Activated naive CD4-positive, alpha-beta T cell treated with anti-CD3 and anti-CD28 coated beads for 36 hours (primary cell): ENCODE results near the gene SHOC1. TPM values are rescaled to one million over a fixed set of nuclear protein-coding genes. Genes with fewer than 3 reads are reported as not detected.

Experiments
- CTCF ChIA-PET: fragments of 350-600 bp; sonication (Branson Sonifier 250); formaldehyde crosslinking; loops from one replicate; lab custom pipeline; 2021; ENCODE audit warnings: antibody characterized with exemption; lab: Charles Lee
- DNase-seq: peaks from one replicate; pipeline ENCODE4 v3.0.0-alpha.2; 2020
- H3K27ac Mint-ChIP-seq: one replicate; pipeline ENCODE4 v1.8.0; 2021; ENCODE audit warnings: mild to moderate bottlenecking, mixed read lengths
- H3K27me3 Mint-ChIP-seq: one replicate; pipeline ENCODE4 v1.8.0; 2021; ENCODE audit warnings: low read depth, mixed read lengths
- H3K36me3 Mint-ChIP-seq: one replicate; pipeline ENCODE4 v1.8.0; 2021; ENCODE audit warnings: low read depth, mixed read lengths
- H3K4me1 Mint-ChIP-seq: one replicate; pipeline ENCODE4 v1.8.0; 2021; ENCODE audit warnings: low read depth, mixed read lengths
- H3K4me3 Mint-ChIP-seq: one replicate; pipeline ENCODE4 v1.8.0; 2021; ENCODE audit warnings: mild to moderate bottlenecking, moderate library complexity, mixed read lengths
- H3K9me3 Mint-ChIP-seq: one replicate; pipeline ENCODE4 v1.8.0; 2021; ENCODE audit warnings: mixed read lengths
- intact Hi-C: fragments of 100-400 bp; cut with micrococcal nuclease; formaldehyde crosslinking; loops from one replicate; pipeline ENCODE4 v1.15.1; 2023
- total RNA-seq, 2 experiments: library from RNA; stranded (reverse); gene quantifications; one replicate each; pipeline ENCODE4 v1.2.3, GENCODE V29; 2021

The SHOC1 gene
- total RNA-seq, result not detected

DNA sequence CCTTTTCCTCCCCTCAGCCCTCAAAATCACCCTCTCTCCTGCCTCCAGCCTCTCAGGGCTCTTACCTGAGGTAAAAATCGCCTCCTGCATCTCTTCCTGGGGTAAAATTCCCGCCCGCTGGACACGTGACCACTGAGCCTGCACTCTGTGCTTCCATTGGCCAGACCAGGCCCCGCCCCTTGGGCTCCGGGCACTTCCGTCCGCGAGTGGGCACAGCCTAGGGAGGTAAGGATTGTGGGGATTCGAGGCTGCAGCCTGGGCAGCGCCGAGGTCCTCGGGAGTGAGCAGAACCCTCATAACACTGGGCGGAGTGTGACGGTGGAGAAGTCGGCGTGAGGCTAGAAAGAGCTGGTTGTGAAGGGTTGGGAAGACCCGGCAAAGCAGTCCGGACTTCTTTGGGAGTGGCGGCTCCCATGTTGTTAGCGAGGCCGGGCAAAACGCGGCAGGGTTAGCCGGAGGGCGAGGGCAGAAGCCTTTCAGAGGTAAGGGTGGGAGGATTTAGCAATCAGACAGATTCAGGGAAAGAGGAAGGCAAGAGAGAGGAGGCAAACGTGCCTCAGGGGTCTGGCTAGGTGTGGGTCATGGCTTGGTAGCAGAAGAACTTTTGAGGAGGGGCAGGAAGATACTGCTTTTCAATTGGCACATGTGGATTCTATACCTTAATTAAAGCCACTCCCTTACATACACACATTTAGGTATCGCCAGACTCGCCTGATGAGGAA is at the start of gene SHOC1:
TSS of gene SHOC1 (minus strand) at position 103 of the 722 bp plus-strand sequence. CDS start 3,519 bp downstream, outside the sequence.
- Mint-ChIP-seq H3K4me3 (no peak within 1 kb of the TSS), H3K9me3 (no peaks in the 10 kb centered on the region), H3K4me1 (no peaks in the 10 kb centered on the region), H3K36me3 (no peaks in the 10 kb centered on the region), H3K27ac (no peak within 1 kb of the TSS), H3K27me3 (no peaks in the 10 kb centered on the region)
- no peak for DNase-seq
- CTCF ChIA-PET, result no interaction called here
- intact Hi-C loops, result no loop called here

- Mint-ChIP-seq H3K36me3 (no peaks in the 10 kb centered on the region), H3K4me1 (peaks cover 2% of the 10 kb centered on the region), H3K27ac (no peak overlapping the region), H3K4me3 (no peak overlapping the region), H3K9me3 (no peaks in the 10 kb centered on the region), H3K27me3 (peaks cover 3% of the 10 kb centered on the region)
- no peak for DNase-seq
- CTCF ChIA-PET, result no interaction called here
- intact Hi-C loops, result no loop called here
These were observed 49.2 kb upstream of the SHOC1 start for GRCh38 chr9:111843971-111844370.

- peaks cover 3% of the 10 kb centered on the region for H3K27me3 Mint-ChIP-seq
- no peak for DNase-seq
- intact Hi-C loops, result no loop called here
These were observed 47.6 kb upstream of the SHOC1 start for GRCh38 chr9:111842313-111842712.

GRCh38 chr9:111840442-111840841 is 45.7 kb upstream of the SHOC1 start:
- CTCF ChIA-PET, result no interaction called here
- Mint-ChIP-seq H3K4me1 (peaks cover 2% of the 10 kb centered on the region), H3K27me3 (peaks cover 3% of the 10 kb centered on the region), H3K9me3 (no peaks in the 10 kb centered on the region), H3K27ac (no peak overlapping the region), H3K4me3 (no peak overlapping the region), H3K36me3 (no peaks in the 10 kb centered on the region)
- intact Hi-C loops, result no loop called here
- no peak for DNase-seq

More at GRCh38 chr9:111842313-111842712, 47.6 kb upstream of the SHOC1 start:
- no peak overlapping the region for H3K27ac Mint-ChIP-seq
- no peaks in the 10 kb centered on the region for H3K36me3 Mint-ChIP-seq
- peaks cover 2% of the 10 kb centered on the region for H3K4me1 Mint-ChIP-seq
- H3K4me3 Mint-ChIP-seq, result no peak overlapping the region
- CTCF ChIA-PET, result no interaction called here
- no peaks in the 10 kb centered on the region for H3K9me3 Mint-ChIP-seq

- Mint-ChIP-seq H3K9me3 (no peaks in the 10 kb centered on the region), H3K4me3 (no peak overlapping the region), H3K27ac (no peak overlapping the region), H3K4me1 (peaks cover 2% of the 10 kb centered on the region), H3K27me3 (peaks cover 3% of the 10 kb centered on the region), H3K36me3 (no peaks in the 10 kb centered on the region)
- CTCF ChIA-PET, result no interaction called here
- intact Hi-C loops, result no loop called here
- DNase-seq, result no peak
These were observed 45.2 kb upstream of the SHOC1 start for GRCh38 chr9:111839987-111840386.

- intact Hi-C loops, result no loop called here
- CTCF ChIA-PET, result no interaction called here
These were observed 44.6 kb upstream of the SHOC1 start for GRCh38 chr9:111839387-111839786.

GRCh38 chr9:111838439-111838838 is 43.7 kb upstream of the SHOC1 start:
- intact Hi-C loops, result no loop called here
- Mint-ChIP-seq H3K4me1 (peaks cover 2% of the 10 kb centered on the region), H3K9me3 (no peaks in the 10 kb centered on the region), H3K27ac (no peak overlapping the region), H3K36me3 (no peaks in the 10 kb centered on the region), H3K4me3 (no peak overlapping the region), H3K27me3 (peaks cover 3% of the 10 kb centered on the region)
- CTCF ChIA-PET, result no interaction called here
- no peak for DNase-seq

More at GRCh38 chr9:111839387-111839786, 44.6 kb upstream of the SHOC1 start:
- no peaks in the 10 kb centered on the region for H3K9me3 Mint-ChIP-seq
- H3K36me3 Mint-ChIP-seq, result no peaks in the 10 kb centered on the region
- H3K27me3 Mint-ChIP-seq, result peaks cover 3% of the 10 kb centered on the region
- H3K4me3 Mint-ChIP-seq, result no peak overlapping the region
- no peak overlapping the region for H3K27ac Mint-ChIP-seq
- H3K4me1 Mint-ChIP-seq, result peaks cover 2% of the 10 kb centered on the region
- DNase-seq, result no peak

- no peak overlapping the region for H3K4me3 Mint-ChIP-seq
- no peaks in the 10 kb centered on the region for H3K9me3 Mint-ChIP-seq
- H3K36me3 Mint-ChIP-seq, result no peaks in the 10 kb centered on the region
- DNase-seq, result no peak
- H3K27me3 Mint-ChIP-seq, result peaks cover 3% of the 10 kb centered on the region
- intact Hi-C loops, result no loop called here
- CTCF ChIA-PET, result no interaction called here
- H3K4me1 Mint-ChIP-seq, result peaks cover 2% of the 10 kb centered on the region
- no peak overlapping the region for H3K27ac Mint-ChIP-seq
These were observed 41.6 kb upstream of the SHOC1 start for GRCh38 chr9:111836311-111836710.

GRCh38 chr9:111833941-111834340 is 39.2 kb upstream of the SHOC1 start:
- no peaks in the 10 kb centered on the region for H3K36me3 Mint-ChIP-seq
- no peak overlapping the region for H3K4me3 Mint-ChIP-seq
- intact Hi-C loops, result no loop called here
- DNase-seq, result no peak
- H3K9me3 Mint-ChIP-seq, result no peaks in the 10 kb centered on the region
- CTCF ChIA-PET, result no interaction called here
- no peaks in the 10 kb centered on the region for H3K27me3 Mint-ChIP-seq
- H3K27ac Mint-ChIP-seq, result no peak overlapping the region
- no peaks in the 10 kb centered on the region for H3K4me1 Mint-ChIP-seq

- intact Hi-C loops, result no loop called here
- Mint-ChIP-seq H3K36me3 (no peaks in the 10 kb centered on the region), H3K4me1 (no peaks in the 10 kb centered on the region), H3K27me3 (no peaks in the 10 kb centered on the region), H3K4me3 (no peak overlapping the region), H3K27ac (no peak overlapping the region), H3K9me3 (no peaks in the 10 kb centered on the region)
- CTCF ChIA-PET, result interaction anchor here (0.6 to 1.2 kb wide), 2 partner anchors 13 to 30 kb away, joined by 3 read pairs; no protein-coding TSS in a partner anchor
- no peak for DNase-seq
These were observed 37.7 kb upstream of the SHOC1 start for GRCh38 chr9:111832449-111832848.

GRCh38 chr9:111831371-111832108 is 36.8 kb upstream of the SHOC1 start:
- no peak overlapping the region for H3K4me3 Mint-ChIP-seq
- DNase-seq, result no peak
- intact Hi-C loops, result no loop called here
- CTCF ChIA-PET, result interaction anchor here (1.2 kb wide), 1 partner anchor 29 kb away, joined by 3 read pairs; no protein-coding TSS in a partner anchor
- H3K27me3 Mint-ChIP-seq, result no peaks in the 10 kb centered on the region
- no peak overlapping the region for H3K27ac Mint-ChIP-seq
- H3K9me3 Mint-ChIP-seq, result no peaks in the 10 kb centered on the region
- no peaks in the 10 kb centered on the region for H3K4me1 Mint-ChIP-seq
- H3K36me3 Mint-ChIP-seq, result no peaks in the 10 kb centered on the region

DNA sequence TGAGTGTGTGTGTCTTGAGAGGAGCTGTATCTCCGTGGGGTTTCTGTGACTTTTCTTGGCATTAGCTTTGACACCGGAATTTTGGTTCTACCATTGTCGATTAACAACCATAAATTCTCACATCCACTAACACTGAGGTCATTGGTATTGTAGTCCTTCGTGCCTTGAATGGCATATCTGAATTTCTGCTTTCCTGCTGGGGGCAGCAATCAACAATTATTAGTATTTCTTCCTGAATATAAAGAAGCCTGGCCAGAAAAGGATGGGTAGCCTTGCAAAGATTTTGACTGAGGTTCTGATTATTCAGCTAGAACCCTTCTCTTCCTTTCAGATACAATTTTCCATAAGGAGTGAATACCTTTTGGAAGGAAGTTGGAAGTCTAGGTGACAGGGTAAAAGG is 33.5 kb upstream of the SHOC1 start:
- Mint-ChIP-seq H3K4me3 (no peak overlapping the region), H3K27me3 (no peaks in the 10 kb centered on the region), H3K4me1 (no peaks in the 10 kb centered on the region), H3K36me3 (no peaks in the 10 kb centered on the region), H3K9me3 (no peaks in the 10 kb centered on the region), H3K27ac (no peak overlapping the region)
- DNase-seq, result no peak
- CTCF ChIA-PET, result interaction anchor here (1.0 to 1.4 kb wide), 3 partner anchors 68 to 247 kb away, joined by 3 read pairs; partner anchors contain the start of gene UGCG
- intact Hi-C loops, result loop anchor here (1.0 to 5.0 kb wide), 4 partner anchors 23 to 246 kb away; no protein-coding TSS in a partner anchor
